WTC11 (cell line): ENCODE results near the gene BPGM.

Experiments
- CBFB ChIP-seq: sonication (generic); formaldehyde crosslinking; IDR thresholded peaks from 2 replicates; pipeline ENCODE4 v1.8.1; 2022; ENCODE audit warnings: mild to moderate bottlenecking, low read depth, missing genetic modification reagents
- FOXJ3 ChIP-seq: sonication (generic); formaldehyde crosslinking; IDR thresholded peaks from 2 replicates; pipeline ENCODE4 v1.9.0; 2021; ENCODE audit warnings: missing genetic modification reagents, mild to moderate bottlenecking, borderline replicate concordance
- FOXP1 ChIP-seq: sonication (generic); formaldehyde crosslinking; IDR thresholded peaks from 2 replicates; pipeline ENCODE4 v1.8.0; 2022; ENCODE audit warnings: missing genetic modification reagents, mild to moderate bottlenecking, moderate library complexity, borderline replicate concordance
- IRF2 ChIP-seq: sonication (generic); formaldehyde crosslinking; IDR thresholded peaks from 2 replicates; pipeline ENCODE4 v1.8.0; 2022; ENCODE audit warnings: low read depth, missing genetic modification reagents, borderline replicate concordance
- NFYB ChIP-seq: sonication (generic); formaldehyde crosslinking; conservative IDR thresholded peaks from 2 replicates; pipeline ENCODE4 v1.8.0; 2022; ENCODE audit warnings: low read depth, missing genetic modification reagents
- RELA ChIP-seq: sonication (generic); formaldehyde crosslinking; IDR thresholded peaks from 2 replicates; pipeline ENCODE4 v1.8.1; 2022; ENCODE audit warnings: missing genetic modification reagents, mild to moderate bottlenecking, borderline replicate concordance
- TP53 ChIP-seq: sonication (generic); formaldehyde crosslinking; IDR thresholded peaks from 2 replicates; pipeline ENCODE4 v1.8.1; 2023; ENCODE audit warnings: mild to moderate bottlenecking, missing genetic modification reagents
- ZBTB21 ChIP-seq: sonication (generic); formaldehyde crosslinking; IDR thresholded peaks from 2 replicates; pipeline ENCODE4 v1.8.1; 2023; ENCODE audit warnings: mild to moderate bottlenecking, missing genetic modification reagents, borderline replicate concordance
- ZNF263 ChIP-seq: sonication (generic); formaldehyde crosslinking; IDR thresholded peaks from 2 replicates; pipeline ENCODE4 v1.8.1; 2022; ENCODE audit warnings: low read depth, mild to moderate bottlenecking, moderate library complexity, missing genetic modification reagents
- TF ChIP-seq, protein P1 (sequence below): sonication (generic); formaldehyde crosslinking; conservative IDR thresholded peaks from 2 replicates; pipeline ENCODE4 v1.8.1; 2022; ENCODE audit warnings: mild to moderate bottlenecking, missing genetic modification reagents
- TF ChIP-seq, protein P2 (sequence below): sonication (generic); formaldehyde crosslinking; IDR thresholded peaks from 2 replicates; pipeline ENCODE4 v1.8.1; 2023; ENCODE audit warnings: mild to moderate bottlenecking, missing genetic modification reagents, moderate library complexity
- TF ChIP-seq, protein P3 (sequence below): fragments of 200-600 bp; IDR thresholded peaks from 2 replicates; pipeline ENCODE4 v1.8.0; 2022; ENCODE audit warnings: antibody characterized with exemption
- TF ChIP-seq, protein P4 (sequence below): sonication (generic); formaldehyde crosslinking; IDR thresholded peaks from 2 replicates; pipeline ENCODE4 v1.8.1; 2023; ENCODE audit warnings: mild to moderate bottlenecking, missing genetic modification reagents, moderate library complexity
- TF ChIP-seq, protein P5 (sequence below): sonication (generic); formaldehyde crosslinking; IDR thresholded peaks from 2 replicates; pipeline ENCODE4 v1.8.1; 2022; ENCODE audit warnings: low read depth, missing genetic modification reagents, borderline replicate concordance

DNA sequence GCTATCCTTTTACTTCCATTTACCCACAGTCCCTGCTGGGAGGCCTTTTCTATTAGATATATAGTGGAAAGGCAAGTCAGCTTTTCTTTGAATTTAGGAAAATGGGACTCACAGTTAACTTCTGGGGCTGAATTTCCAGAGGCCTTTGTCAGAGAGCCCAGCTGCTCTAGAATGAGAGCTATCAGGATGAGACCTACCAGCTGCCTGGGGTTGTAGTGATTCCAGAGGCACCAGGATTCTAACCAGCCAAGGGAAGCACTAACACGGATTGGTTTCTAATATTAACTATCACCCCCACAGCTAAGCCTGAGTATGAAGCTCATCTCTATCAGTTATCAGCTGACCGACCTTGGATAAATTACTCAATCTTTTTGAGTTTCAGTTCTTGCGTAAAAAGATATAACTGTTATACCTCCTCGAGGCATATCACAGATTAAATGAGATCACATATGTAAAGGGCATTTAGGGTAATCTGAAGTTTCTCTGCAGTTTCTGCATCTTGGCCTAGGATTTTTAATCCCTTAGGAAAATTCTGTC is 76.2 kb downstream of the BPGM start:
- TF ChIP-seq ZBTB21 = no peak
- TF ChIP-seq, protein P1, sequence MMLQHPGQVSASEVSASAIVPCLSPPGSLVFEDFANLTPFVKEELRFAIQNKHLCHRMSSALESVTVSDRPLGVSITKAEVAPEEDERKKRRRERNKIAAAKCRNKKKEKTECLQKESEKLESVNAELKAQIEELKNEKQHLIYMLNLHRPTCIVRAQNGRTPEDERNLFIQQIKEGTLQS (CRISPR knock-in tag) = no peak
- no peak for TF ChIP-seq ZNF263
- TF ChIP-seq, protein P2, sequence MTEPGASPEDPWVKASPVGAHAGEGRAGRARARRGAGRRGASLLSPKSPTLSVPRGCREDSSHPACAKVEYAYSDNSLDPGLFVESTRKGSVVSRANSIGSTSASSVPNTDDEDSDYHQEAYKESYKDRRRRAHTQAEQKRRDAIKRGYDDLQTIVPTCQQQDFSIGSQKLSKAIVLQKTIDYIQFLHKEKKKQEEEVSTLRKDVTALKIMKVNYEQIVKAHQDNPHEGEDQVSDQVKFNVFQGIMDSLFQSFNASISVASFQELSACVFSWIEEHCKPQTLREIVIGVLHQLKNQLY (CRISPR knock-in tag) = no peak
- TF ChIP-seq TP53 = no peak
- TF ChIP-seq, protein P3, sequence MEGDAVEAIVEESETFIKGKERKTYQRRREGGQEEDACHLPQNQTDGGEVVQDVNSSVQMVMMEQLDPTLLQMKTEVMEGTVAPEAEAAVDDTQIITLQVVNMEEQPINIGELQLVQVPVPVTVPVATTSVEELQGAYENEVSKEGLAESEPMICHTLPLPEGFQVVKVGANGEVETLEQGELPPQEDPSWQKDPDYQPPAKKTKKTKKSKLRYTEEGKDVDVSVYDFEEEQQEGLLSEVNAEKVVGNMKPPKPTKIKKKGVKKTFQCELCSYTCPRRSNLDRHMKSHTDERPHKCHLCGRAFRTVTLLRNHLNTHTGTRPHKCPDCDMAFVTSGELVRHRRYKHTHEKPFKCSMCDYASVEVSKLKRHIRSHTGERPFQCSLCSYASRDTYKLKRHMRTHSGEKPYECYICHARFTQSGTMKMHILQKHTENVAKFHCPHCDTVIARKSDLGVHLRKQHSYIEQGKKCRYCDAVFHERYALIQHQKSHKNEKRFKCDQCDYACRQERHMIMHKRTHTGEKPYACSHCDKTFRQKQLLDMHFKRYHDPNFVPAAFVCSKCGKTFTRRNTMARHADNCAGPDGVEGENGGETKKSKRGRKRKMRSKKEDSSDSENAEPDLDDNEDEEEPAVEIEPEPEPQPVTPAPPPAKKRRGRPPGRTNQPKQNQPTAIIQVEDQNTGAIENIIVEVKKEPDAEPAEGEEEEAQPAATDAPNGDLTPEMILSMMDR = no peak
- no peak for TF ChIP-seq IRF2
- TF ChIP-seq CBFB (CRISPR knock-in tag) = no peak
- TF ChIP-seq FOXJ3 (CRISPR knock-in tag) = no peak
- no peak for TF ChIP-seq RELA
- no peak for TF ChIP-seq NFYB (CRISPR knock-in tag)
- TF ChIP-seq, protein P4, sequence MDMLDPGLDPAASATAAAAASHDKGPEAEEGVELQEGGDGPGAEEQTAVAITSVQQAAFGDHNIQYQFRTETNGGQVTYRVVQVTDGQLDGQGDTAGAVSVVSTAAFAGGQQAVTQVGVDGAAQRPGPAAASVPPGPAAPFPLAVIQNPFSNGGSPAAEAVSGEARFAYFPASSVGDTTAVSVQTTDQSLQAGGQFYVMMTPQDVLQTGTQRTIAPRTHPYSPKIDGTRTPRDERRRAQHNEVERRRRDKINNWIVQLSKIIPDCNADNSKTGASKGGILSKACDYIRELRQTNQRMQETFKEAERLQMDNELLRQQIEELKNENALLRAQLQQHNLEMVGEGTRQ = no peak
- no peak for TF ChIP-seq FOXP1
- TF ChIP-seq, protein P5, sequence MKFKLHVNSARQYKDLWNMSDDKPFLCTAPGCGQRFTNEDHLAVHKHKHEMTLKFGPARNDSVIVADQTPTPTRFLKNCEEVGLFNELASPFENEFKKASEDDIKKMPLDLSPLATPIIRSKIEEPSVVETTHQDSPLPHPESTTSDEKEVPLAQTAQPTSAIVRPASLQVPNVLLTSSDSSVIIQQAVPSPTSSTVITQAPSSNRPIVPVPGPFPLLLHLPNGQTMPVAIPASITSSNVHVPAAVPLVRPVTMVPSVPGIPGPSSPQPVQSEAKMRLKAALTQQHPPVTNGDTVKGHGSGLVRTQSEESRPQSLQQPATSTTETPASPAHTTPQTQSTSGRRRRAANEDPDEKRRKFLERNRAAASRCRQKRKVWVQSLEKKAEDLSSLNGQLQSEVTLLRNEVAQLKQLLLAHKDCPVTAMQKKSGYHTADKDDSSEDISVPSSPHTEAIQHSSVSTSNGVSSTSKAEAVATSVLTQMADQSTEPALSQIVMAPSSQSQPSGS (CRISPR knock-in tag) = no peak
